ENCODE data around the gene TOM1. TPM values are rescaled to one million over a fixed set of nuclear protein-coding genes. Genes with fewer than 3 reads are reported as not detected.

TOM1 gene
- total RNA-seq, 1 donor from 2014 or later: 38.2 TPM

DNA sequence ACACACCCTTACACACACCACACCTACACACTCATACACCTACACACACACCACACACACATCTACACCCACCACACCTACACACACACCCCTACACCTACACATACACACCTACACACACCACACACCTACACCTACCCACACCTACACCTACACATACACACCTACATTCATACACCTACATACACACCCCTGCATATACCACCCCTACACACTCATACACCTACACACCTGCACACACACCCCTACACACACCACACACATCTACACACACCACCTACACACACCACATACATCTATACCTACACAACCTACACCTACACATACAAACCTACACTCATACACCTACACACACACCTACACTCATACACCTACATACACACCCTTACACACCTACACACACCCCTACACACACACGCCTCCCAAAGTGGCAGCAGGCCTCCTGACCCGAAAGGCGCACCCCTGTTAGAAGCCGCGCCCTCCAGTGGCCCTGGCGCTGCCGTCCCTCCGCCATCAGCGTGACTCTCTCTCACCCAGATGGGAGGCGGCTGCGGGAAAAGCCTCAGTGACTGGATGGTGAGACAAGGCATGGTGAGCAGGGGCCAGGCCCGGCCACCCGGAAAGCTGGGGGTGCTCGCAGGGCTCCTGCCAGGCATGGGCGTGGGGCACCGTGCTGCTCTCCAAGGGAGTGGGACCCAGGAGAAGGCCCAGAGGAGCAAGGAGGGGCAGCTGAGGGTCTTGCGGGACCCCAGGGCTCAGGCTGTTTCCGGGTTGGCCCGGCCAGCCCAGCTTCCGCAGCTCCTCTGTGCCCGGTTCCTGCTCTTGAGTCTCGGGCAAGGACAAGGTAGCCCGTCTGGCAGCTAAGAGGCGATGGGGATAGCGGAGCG lies 44.2 kb downstream of the TOM1 start:
- Mint-ChIP-seq H3K27ac (no peak overlapping the region), H3K4me1 (ENCODE audit: low read depth) (no peaks in the 10 kb centered on the region), H3K36me3 (ENCODE audit: insufficient read depth) (peaks cover 3% of the 10 kb centered on the region), H3K4me3 (ENCODE audit: low read depth) (no peak overlapping the region), H3K9me3 (ENCODE audit: low read depth) (no peaks in the 10 kb centered on the region), H3K27me3 (no peaks in the 10 kb centered on the region)
- no peak for DNase-seq (ENCODE audit: low spot score, unreplicated experiment)
- TF ChIP-seq, protein P1, sequence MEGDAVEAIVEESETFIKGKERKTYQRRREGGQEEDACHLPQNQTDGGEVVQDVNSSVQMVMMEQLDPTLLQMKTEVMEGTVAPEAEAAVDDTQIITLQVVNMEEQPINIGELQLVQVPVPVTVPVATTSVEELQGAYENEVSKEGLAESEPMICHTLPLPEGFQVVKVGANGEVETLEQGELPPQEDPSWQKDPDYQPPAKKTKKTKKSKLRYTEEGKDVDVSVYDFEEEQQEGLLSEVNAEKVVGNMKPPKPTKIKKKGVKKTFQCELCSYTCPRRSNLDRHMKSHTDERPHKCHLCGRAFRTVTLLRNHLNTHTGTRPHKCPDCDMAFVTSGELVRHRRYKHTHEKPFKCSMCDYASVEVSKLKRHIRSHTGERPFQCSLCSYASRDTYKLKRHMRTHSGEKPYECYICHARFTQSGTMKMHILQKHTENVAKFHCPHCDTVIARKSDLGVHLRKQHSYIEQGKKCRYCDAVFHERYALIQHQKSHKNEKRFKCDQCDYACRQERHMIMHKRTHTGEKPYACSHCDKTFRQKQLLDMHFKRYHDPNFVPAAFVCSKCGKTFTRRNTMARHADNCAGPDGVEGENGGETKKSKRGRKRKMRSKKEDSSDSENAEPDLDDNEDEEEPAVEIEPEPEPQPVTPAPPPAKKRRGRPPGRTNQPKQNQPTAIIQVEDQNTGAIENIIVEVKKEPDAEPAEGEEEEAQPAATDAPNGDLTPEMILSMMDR (IDR thresholded peaks at IDR 0.05; ENCODE audit: unreplicated experiment): no peak

DNA sequence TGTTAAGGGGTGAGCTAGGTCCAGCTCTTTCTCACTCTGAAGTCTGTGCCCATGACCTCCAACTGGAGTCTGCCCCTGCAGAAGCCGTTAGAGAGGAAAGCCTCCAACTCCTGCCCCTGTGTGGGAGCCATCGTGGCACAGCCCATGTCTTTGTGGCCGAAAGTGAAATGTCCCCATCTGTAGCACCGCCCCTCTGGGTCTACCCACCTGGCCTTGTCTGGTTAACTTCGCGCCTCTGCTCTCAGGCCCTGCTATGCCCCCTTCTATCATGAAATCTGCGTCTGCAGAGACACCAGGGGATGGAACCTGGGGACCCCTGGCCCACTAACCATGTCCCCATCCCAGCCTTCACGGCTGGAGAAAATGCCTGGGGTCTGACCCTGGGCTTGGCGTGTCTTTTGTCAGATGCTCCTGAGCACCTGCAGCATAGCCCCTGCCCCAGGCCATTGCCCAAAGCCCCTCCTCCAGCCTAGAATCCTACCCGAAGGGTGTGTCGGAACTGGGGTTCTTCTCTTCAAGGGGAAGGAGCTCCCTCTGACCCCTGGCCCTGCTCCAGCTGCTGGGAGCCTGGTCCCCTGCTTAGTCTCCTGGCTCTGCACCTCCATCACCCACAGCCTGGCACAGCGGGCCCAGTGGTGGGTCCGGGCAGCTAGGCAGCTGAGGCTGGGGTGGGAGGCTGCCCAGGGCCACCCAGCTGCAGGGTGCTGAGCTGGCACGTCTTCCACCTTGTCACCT lies 45.4 kb downstream of the TOM1 start:
- peaks cover 3% of the 10 kb centered on the region for H3K36me3 Mint-ChIP-seq (ENCODE audit: insufficient read depth)

DNA sequence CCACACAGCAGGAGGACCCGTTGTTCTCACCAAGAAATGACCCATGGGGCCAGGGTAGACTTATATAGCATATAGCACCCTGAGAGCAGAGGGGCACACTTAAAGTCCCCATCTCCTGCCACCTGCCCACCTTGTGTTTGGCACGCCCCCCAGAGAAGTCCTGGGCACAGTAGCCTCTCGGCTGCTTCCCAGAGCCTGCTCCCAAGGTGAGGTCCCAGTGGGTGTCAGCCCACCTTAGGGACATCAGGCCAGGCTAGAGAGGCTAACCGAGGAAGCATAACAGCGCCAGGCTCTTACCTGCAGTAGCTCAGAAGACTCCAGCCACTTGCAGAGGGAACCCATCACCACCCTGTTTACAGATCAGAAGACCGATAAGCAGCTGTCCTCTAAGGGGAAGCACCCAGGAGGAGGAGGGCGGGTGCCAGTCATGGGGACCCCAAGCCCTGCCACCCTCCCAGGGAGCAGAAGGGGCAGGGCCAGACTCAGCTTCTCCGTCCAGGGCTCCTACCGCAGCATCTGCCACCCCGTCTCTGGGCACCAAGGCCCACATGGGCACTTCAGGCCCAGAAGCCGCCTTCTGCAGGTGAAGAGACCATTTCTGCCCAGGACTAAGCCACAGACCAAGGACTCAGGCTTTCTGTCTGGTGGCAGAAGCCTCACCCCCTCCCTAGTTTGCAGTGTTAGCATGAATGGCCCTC lies 46.3 kb downstream of the TOM1 start:
- Mint-ChIP-seq H3K4me3 (ENCODE audit: low read depth) (no peak overlapping the region), H3K9me3 (ENCODE audit: low read depth) (no peaks in the 10 kb centered on the region), H3K4me1 (ENCODE audit: low read depth) (peaks cover 1% of the 10 kb centered on the region), H3K27me3 (no peaks in the 10 kb centered on the region), H3K36me3 (ENCODE audit: insufficient read depth) (peaks cover under 1% of the 10 kb centered on the region), H3K27ac (no peak overlapping the region)
- TF ChIP-seq, protein P1 (IDR thresholded peaks at IDR 0.05; ENCODE audit: unreplicated experiment): no peak
- no peak for DNase-seq (ENCODE audit: low spot score, unreplicated experiment)

More for the DNA sequence above, 45.4 kb downstream of the TOM1 start:
- Mint-ChIP-seq H3K9me3 (ENCODE audit: low read depth) (no peaks in the 10 kb centered on the region), H3K27me3 (no peaks in the 10 kb centered on the region), H3K4me1 (ENCODE audit: low read depth) (no peaks in the 10 kb centered on the region), H3K27ac (no peak overlapping the region), H3K4me3 (ENCODE audit: low read depth) (no peak overlapping the region)
- TF ChIP-seq, protein P1 (IDR thresholded peaks at IDR 0.05; ENCODE audit: unreplicated experiment): no peak
- DNase-seq (ENCODE audit: low spot score, unreplicated experiment): no peak

DNA sequence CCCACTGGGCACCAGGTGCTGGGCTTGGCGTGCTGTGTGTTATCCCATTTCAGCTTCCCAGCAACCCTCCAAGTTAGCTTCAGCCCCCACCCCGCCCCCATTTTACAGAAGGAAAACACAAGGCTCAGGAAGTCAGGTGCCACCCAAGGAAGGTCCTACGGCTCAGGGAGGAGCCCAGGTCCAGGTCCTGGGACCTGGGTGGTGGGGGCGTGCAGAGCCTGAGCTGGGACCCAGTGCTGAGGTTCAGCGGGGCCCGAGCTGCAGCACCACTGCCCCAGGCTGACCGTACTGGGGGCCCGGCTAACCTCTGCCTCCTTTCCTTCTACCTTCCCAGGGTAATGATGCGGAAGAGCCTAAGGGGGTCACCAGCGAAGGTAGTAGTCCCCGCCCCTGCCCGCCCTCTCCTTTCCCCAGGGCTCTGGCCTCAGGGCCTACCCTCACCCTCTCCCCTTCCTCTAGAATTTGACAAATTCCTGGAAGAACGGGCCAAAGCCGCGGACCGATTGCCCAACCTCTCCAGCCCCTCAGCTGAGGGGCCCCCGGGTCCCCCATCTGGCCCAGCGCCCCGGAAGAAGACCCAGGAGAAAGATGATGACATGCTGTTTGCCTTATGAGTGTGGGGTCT lies 47.0 kb downstream of the TOM1 start:
- no peaks in the 10 kb centered on the region for H3K36me3 Mint-ChIP-seq (ENCODE audit: insufficient read depth)
- TF ChIP-seq, protein P1 (IDR thresholded peaks at IDR 0.05; ENCODE audit: unreplicated experiment): no peak
- H3K27ac Mint-ChIP-seq: no peak overlapping the region
- H3K4me3 Mint-ChIP-seq (ENCODE audit: low read depth): no peak overlapping the region
- peaks cover 5% of the 10 kb centered on the region for H3K27me3 Mint-ChIP-seq
- no peak for DNase-seq (ENCODE audit: low spot score, unreplicated experiment)
- H3K4me1 Mint-ChIP-seq (ENCODE audit: low read depth): peaks cover 6% of the 10 kb centered on the region
- H3K9me3 Mint-ChIP-seq (ENCODE audit: low read depth): no peaks in the 10 kb centered on the region

Data from progenitor cell of endocrine pancreas (in vitro differentiated cells).